Esophagus muscularis mucosa (tissue), 4 donors: Measurements from ENCODE around the gene ZNF780B. TPM values are rescaled to one million over a fixed set of nuclear protein-coding genes. Genes with fewer than 3 reads are reported as not detected.

ENCODE experiments used
- DNase-seq: peaks from one replicate; pipeline ENCODE4 v3.0.0-alpha.2; 2017; ENCODE audit errors: extremely low spot score
- H3K27ac ChIP-seq, 4 donors: fragments of 200-600 bp; sonication (generic); replicated peaks in 1 of 4; 1 replicate in 3 of 4; 2 replicates in 1 of 4; pipeline ENCODE4 v1.5.1; 2016 to 2019; ENCODE audit warnings: mild to moderate bottlenecking in 1 of 4
- H3K27me3 ChIP-seq, 4 donors: fragments of 200-600 bp; sonication (generic); one replicate each; pipeline versions ENCODE4 v1.5.1 to v1.6.0; 2016 to 2019
- H3K36me3 ChIP-seq, 4 donors: fragments of 200-600 bp; sonication (generic); one replicate each; pipeline ENCODE4 v1.5.1; 2016 to 2019
- H3K4me1 ChIP-seq, 4 donors: fragments of 200-600 bp; sonication (generic); one replicate each; pipeline ENCODE4 v1.5.1; 2016 to 2019
- H3K4me3 ChIP-seq, 4 donors: fragments of 200-600 bp; sonication (generic); 1 replicate in 2 of 4; 2 replicates in 2 of 4; pipeline ENCODE4 v1.5.1; 2016 to 2019; ENCODE audit warnings: mild to moderate bottlenecking in 4 of 4, moderate library complexity in 1 of 4
- H3K9me3 ChIP-seq, 4 donors: fragments of 200-600 bp; sonication (generic); 1 replicate in 3 of 4; 2 replicates in 1 of 4; pipeline ENCODE4 v1.5.1; 2016 to 2019
- CTCF ChIP-seq, 3 experiments: fragments of 200-600 bp in 2 of 3; fragments of 450-650 bp in 1 of 3; sonication (generic) in 2 of 3; IDR thresholded peaks; one replicate each; pipeline ENCODE4 v1.5.1; 2017 to 2019; ENCODE audit warnings: antibody characterized with exemption in 3 of 3, mild to moderate bottlenecking in 2 of 3, moderate library complexity in 1 of 3
- EP300 ChIP-seq: sonication (generic); formaldehyde crosslinking; IDR thresholded peaks from one replicate; pipeline ENCODE4 v1.6.1; 2017; ENCODE audit warnings: antibody characterized with exemption
- POLR2A ChIP-seq: fragments of 450-650 bp; IDR thresholded peaks from one replicate; pipeline ENCODE4 v1.6.1; 2017; ENCODE audit warnings: antibody characterized with exemption, moderate library complexity, mild to moderate bottlenecking, low read depth
- POLR2AphosphoS5 ChIP-seq, 2 donors: sonication (generic); formaldehyde crosslinking; IDR thresholded peaks; one replicate each; pipeline ENCODE4 v1.6.1; 2017; ENCODE audit warnings: antibody characterized with exemption in 2 of 2
- WGBS: methylation state at CpG from one replicate; pipeline ENCODE4 v1.1.5; 2018; 5-methylcytosine and 5-hydroxymethylcytosine counted together
- intact Hi-C: fragments of 100-400 bp; cut with DNase I; formaldehyde crosslinking; loops from one replicate; pipeline ENCODE4 v1.15.1; 2023
- total RNA-seq, 4 donors: library from RNA; depleted of rRNA; stranded (reverse); fragments of >200 nt; gene quantifications; one replicate each; pipeline versions ENCODE4 v1.1.0 to v1.2.1, GENCODE V29; 2016

ZNF780B gene
- total RNA-seq, 4 donors from 2014 or later, result 8.6 to 23.3 (median 18.0) TPM

GRCh38 chr19:40088299-40089047, 32.4 kb upstream of the ZNF780B start:
- Histone ChIP-seq H3K4me3 (no peak overlapping the region), H3K9me3 (no peaks in the 10 kb centered on the region), H3K27me3 (no peaks in the 10 kb centered on the region), H3K36me3 (peaks cover 6 to 17% (median 12%) of the 10 kb centered on the region in 4 donors), H3K27ac (no peak overlapping the region), H3K4me1 (peaks cover 11 to 28% (median 15%) of the 10 kb centered on the region in 4 donors)
- intact Hi-C loops, result no loop called here
- no peak for DNase-seq
- 86% methylated on average over 5 of the region's 5 CpGs for WGBS
- TF ChIP-seq POLR2AphosphoS5 (IDR thresholded peaks at IDR 0.05), result no peak
- no peak for TF ChIP-seq CTCF (IDR thresholded peaks at IDR 0.05)
- no peak for TF ChIP-seq POLR2A
- no peak for TF ChIP-seq EP300

- no peak for DNase-seq
- intact Hi-C loops, result loop anchor here (5.0 kb wide), 1 partner anchor 78 kb away; no protein-coding TSS in a partner anchor
- H3K27ac ChIP-seq, result no peak overlapping the region
- H3K4me1 ChIP-seq, result peaks cover 9 to 16% (median 12%) of the 10 kb centered on the region in 4 donors
- TF ChIP-seq POLR2A (no peak), POLR2AphosphoS5 (IDR thresholded peaks at IDR 0.05) (no peak), EP300 (no peak), CTCF (IDR thresholded peaks at IDR 0.05) (no peak)
- peaks cover 36 to 52% (median 47%) of the 10 kb centered on the region in 4 donors for H3K36me3 ChIP-seq
- 93% methylated on average over 4 of the region's 4 CpGs for WGBS
- no peak overlapping the region for H3K4me3 ChIP-seq
- H3K9me3 ChIP-seq, result no peaks in the 10 kb centered on the region
- H3K27me3 ChIP-seq, result no peaks in the 10 kb centered on the region
Observed at GRCh38 chr19:40084948-40085347, 28.9 kb upstream of the ZNF780B start.

GRCh38 chr19:40081411-40081810, 25.4 kb upstream of the ZNF780B start:
- no peak overlapping the region for H3K4me3 ChIP-seq
- no peaks in the 10 kb centered on the region for H3K27me3 ChIP-seq
- DNase-seq, result no peak
- H3K27ac ChIP-seq, result no peak overlapping the region
- peaks cover 0 to 4% (median 0%) of the 10 kb centered on the region in 4 donors for H3K9me3 ChIP-seq
- peaks cover 53 to 83% (median 70%) of the 10 kb centered on the region in 4 donors for H3K36me3 ChIP-seq
- TF ChIP-seq EP300, result no peak
- no peak for TF ChIP-seq CTCF (IDR thresholded peaks at IDR 0.05)
- TF ChIP-seq POLR2AphosphoS5 (IDR thresholded peaks at IDR 0.05), result no peak
- no peak for TF ChIP-seq POLR2A
- WGBS, result 94% methylated on average over 1 of the region's 1 CpG
- intact Hi-C loops, result loop anchor here (5.0 kb wide), 1 partner anchor 74 kb away; no protein-coding TSS in a partner anchor
- no peaks in the 10 kb centered on the region for H3K4me1 ChIP-seq

DNA sequence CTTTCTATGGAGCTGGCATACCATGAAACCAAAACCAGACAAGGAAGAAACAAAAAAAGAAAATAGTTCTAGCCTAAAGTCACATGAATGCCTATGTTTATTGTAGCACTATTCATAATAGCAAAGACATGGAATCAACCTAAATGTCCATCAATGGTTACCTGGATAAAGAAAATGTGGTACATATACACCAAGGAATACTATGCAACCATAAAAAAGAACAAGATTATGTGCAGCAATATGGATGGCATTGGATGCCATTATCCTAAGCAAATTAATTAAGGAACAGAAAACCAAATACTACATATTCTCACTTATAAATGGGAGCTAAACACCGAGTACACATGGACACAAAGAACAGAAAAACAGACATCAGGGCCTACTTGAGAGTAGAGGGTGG, 24.3 kb upstream of the ZNF780B start:
- 96% methylated on average over 1 of the region's 1 CpG for WGBS
- H3K36me3 ChIP-seq, result peaks cover 64 to 94% (median 81%) of the 10 kb centered on the region in 4 donors
- TF ChIP-seq EP300 (no peak), POLR2A (no peak), POLR2AphosphoS5 (IDR thresholded peaks at IDR 0.05) (no peak), CTCF (IDR thresholded peaks at IDR 0.05) (no peak)

More for the DNA sequence above, 24.3 kb upstream of the ZNF780B start:
- Histone ChIP-seq H3K27ac (no peak overlapping the region), H3K4me3 (no peak overlapping the region), H3K27me3 (no peaks in the 10 kb centered on the region), H3K9me3 (peaks cover 0 to 5% (median 2%) of the 10 kb centered on the region in 4 donors), H3K4me1 (no peaks in the 10 kb centered on the region)
- intact Hi-C loops, result loop anchor here (5.0 kb wide), 1 partner anchor 73 kb away; no protein-coding TSS in a partner anchor
- no peak for DNase-seq
